C4-2B (cell line): ENCODE measurements around the gene ZNF536.

Experiments used
- H3K27ac ChIP-seq: fragments of 450-650 bp; 2 replicates; pipeline ENCODE4 v1.5.1; 2017
- CTCF ChIP-seq: fragments of 450-650 bp; conservative IDR thresholded peaks from 2 replicates; pipeline ENCODE4 v1.5.1; 2017; ENCODE audit warnings: mild to moderate bottlenecking
- ZFX ChIP-seq: fragments of 450-650 bp; IDR thresholded peaks from 2 replicates; pipeline ENCODE4 v1.6.1; 2017

Gene ZNF536

DNA sequence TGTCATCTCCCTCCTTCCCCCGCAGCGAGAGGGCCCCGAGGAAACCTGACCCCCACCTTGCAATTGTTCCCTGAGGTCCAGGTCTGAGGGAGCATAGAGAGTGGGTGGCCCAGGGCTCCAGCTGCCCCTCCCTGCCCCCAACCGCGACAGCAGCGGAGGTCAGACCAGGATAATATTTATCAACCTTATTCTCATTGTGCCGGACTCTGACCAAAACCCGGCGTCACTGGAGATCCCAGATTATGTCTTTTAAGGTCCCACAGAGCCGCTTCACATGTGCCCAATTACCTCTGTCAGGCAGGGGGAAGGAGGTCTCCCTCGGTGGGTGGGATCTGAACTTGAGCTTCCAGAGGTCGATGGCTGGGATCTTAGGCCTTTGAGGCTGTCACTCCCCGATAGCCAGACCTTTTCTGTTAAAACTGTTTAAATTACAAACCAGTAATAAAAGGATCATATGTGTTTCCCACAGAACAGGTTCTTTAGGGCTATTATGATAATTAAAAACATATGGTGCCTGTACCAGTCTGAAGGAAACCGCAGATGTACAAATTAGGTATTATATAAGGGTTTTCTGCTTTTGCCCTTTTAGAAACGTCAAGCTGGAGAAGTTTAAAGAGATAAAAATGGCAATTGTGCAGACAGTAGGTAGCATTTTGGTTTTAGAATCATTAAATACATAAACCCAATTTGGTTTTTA is 195.5 kb downstream of the ZNF536 start:
- H3K27ac ChIP-seq, result no peak overlapping the region
- TF ChIP-seq ZFX (no peak), CTCF (no peak)

- H3K27ac ChIP-seq, result no peak overlapping the region
- no peak for TF ChIP-seq ZFX
- TF ChIP-seq CTCF, result no peak
These were observed 198.0 kb downstream of the ZNF536 start for GRCh38 chr19:30570194-30570593.

DNA sequence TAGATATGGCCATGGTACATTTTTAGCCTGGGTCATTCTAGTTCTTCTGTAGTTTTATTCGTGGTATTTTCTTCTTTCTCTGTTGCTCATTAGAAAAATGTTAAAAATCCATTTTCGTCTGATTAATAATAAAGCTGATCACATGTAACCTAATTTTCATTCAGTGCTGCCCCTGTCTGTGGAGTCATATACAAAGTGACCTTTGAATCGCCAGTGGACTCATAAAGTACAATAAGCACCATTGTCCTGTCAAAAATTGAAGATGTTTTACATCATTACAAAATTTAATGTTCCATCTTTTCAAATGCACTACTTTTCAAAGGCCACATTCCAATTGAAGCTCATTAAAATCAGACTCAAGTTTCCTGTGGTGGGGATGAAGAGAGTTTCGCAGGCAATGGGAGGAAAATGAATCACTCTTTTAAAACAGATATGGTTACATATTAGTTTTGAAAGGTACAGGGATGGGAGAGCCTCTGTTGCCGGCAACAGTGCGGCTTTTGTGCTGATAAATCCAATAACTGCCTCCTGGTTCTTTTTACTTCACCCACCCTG is 205.4 kb downstream of the ZNF536 start:
- TF ChIP-seq ZFX, result no peak
- no peak for TF ChIP-seq CTCF

GRCh38 chr19:30579419-30579818 is 207.2 kb downstream of the ZNF536 start:
- H3K27ac ChIP-seq, result no peak overlapping the region
- TF ChIP-seq ZFX, result no peak
- no peak for TF ChIP-seq CTCF

More for the DNA sequence above, 205.4 kb downstream of the ZNF536 start:
- no peak overlapping the region for H3K27ac ChIP-seq

GRCh38 chr19:30580673-30581072 is 208.5 kb downstream of the ZNF536 start:
- no peak for TF ChIP-seq CTCF
- no peak for TF ChIP-seq ZFX
- no peak overlapping the region for H3K27ac ChIP-seq

DNA sequence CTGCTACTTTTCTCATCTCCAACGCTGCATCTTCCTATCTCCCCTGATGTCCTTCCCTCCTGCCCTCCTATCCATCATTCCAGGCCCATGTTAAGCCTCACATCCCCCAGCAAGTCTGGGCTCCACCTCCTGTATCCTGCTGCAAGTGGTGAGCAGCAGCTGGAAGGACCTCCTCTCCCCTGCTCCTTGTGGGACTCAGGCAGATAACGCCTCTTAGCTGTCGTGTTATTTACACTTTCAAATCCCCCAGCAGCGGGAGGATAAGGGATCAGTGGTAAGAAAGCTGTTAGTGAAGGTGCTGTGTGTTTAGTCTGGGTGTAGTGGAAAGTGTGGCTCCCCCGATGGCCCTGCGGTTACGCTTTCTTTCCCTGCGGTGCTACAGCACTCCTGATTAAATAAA is 211.9 kb downstream of the ZNF536 start:
- H3K27ac ChIP-seq, result no peak overlapping the region
- TF ChIP-seq ZFX, result no peak
- TF ChIP-seq CTCF, result no peak

DNA sequence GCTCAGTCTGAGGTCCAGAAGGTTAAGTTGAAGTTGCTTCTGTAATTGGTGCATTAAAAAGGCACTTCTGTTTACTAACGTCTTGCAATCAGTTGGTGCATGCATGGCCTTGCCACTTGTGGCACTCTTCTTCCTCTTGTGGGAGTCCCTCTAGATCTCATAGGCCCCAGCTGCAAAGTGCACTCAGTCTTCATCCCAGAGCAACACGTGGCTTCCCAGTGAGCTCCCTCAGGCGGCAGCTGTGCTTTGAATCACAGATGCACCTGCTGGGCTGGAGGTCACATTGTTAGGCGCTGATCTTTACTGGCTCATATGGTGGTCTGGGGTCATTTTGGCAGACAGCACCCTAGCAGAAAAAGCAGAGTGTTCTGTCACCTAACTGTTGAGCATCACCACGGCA is 215.7 kb downstream of the ZNF536 start:
- no peak overlapping the region for H3K27ac ChIP-seq
- TF ChIP-seq CTCF (no peak), ZFX (no peak)
